GM19238 (cell line): Measurements from ENCODE around the gene PET100.
"Not testable (repeated sequence)": the region's sequence is repeated elsewhere in the genome, so short reads cannot be mapped to it uniquely, and the experiment has no call there.

Source experiments
- DNase-seq: peaks from one replicate; pipeline ENCODE4 v3.0.0; 2011; ENCODE audit warnings: low spot score; ENCODE audit not compliant: insufficient read length

PET100 gene

DNA sequence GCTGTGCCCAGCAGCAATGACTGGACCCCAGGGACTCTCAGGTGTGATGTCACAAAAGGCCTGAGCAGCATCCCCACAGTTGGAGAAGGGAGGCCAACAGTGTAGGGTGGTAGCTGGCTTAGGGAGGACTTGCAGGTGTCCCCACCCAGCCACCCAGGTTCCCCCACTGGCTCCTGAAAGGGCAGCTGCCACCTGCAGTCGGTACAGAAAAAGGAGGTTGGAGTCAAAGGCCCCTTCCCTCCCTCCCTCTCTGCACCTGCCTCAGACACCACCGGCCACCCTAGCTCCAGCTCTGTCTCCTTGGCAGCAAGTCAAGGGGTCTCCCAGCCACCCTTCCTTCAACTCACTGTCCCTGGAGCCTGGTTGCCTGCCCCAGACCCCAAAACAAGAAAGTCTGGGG, 4.1 kb downstream of the PET100 start, which contains the start of gene PCP2:
PCP2 (minus strand) TSS at position 22 of the 400 bp plus-strand sequence. CDS start 262 bp downstream, outside the sequence.
- DNase-seq, result no peak

DNA sequence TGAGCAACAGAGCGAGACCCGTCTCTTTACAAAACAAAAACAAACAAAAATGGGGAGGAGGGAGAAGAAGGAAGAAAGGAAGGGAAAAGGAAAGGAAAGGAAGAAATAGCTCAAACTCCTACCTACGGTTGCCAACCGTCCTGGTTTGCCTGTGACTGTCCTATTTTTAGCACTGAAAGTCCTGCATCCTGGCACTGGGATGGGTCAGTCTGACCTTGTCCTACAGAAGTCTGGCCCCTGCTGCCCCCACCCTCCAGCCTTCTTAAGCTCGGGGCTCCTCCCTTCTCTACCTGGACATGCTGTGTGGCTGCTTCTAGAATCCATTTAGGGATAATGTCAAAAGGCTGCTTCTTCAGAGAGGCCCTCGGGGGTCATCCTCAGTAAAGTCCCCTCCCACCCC, 6.1 kb downstream of the PET100 start:
- no peak for DNase-seq

DNA sequence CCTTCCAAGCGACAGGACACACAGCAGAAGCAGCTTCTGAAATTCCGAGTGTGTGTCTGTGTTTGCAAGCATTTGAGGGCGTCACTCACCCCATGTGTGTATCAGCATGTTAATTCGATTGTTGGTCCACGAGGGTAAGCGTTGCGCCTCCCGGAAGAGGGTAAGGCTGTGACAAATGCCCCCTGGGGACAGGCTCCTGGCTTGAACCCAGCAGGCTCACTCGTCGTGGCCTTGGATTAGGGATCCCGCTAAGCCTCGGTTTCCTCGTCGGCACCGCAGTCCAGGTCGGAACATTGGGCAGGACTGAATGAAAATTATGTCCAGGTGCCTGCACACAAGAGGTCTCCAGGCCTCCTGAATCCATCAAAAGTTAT, 6.7 kb downstream of the PET100 start:
- no peak for DNase-seq

DNA sequence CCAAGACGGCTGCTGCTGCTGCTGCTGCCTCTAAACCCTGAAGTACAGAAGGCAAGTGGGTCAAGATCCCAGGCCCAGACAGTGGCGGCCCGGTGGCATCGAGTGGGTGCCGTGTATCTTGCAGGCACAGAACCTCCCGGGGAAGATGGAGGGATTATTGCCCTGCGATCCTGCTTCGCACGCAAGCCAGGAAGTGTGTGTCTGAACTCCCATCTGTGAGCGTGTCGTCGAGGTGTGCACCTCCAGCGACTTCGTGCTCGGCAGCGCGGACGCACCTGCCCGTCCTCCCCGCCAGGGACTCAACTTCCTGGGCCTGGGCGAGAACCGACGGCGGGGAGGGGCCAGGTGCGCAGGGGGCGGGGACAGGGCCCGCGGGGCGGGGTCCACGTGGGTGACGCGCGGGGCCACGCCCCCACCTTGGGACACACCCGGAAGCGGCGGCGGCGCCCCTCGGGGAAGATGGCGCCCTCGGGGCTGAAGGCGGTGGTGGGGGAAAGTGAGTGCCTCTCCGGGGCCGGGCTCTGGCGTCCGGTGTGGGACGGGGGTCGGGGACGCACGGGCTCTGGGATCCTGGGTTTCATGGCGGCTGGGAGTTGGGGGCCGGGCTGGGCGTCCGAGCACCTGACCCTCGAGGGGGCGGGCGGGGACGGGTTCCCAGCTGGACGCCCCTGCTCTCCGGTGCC, 7.2 kb downstream of the PET100 start, which contains the start of gene STXBP2:
STXBP2 (plus strand) TSS at position 420 of the 683 bp plus-strand sequence; CDS start at position 460, 40 bp downstream.
- DNase-seq, result peak; percentile 99

DNA sequence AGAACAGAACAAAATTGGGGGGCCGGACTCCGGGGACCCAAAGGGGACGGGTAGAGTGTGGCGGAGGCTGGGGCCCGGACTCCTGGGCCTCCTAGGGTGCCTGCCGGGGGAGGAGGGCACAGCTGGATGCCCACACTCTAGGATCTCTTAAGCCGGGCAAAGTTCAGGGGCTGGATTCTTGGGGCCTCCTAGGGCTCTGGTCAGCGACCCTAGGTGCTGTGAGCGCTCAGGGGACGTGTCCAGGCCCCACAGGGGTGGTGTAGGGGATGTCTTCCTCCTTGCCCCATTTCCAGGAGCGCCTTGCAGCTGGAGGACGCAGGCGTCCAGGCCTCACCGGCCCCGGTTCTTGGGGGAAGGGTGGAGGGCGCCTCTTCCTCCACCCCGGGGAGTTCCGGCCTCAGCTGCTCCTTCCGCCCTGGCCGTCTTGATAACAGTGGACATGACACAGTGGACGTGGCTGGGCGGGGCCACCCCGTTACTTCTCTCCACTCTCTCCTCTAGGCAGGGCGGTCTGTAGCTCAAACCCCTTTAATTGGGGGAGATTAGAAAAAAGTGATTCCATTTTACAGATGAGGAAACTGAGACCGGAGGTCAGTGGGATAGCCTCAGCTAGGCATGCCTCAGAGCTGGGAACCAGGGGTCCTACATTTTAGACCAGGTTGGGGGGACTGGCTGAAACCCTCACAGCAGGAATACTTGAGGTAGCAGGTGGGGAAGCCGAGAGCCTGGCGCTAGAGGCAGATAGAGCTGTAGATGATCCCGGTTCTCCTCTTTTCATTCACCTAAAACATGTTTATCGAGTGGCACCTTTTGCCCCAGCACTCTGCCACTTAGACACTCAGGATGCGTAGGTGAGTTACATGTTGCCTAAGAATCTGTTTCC, 8.0 kb downstream of the PET100 start:
- no peak for DNase-seq

DNA sequence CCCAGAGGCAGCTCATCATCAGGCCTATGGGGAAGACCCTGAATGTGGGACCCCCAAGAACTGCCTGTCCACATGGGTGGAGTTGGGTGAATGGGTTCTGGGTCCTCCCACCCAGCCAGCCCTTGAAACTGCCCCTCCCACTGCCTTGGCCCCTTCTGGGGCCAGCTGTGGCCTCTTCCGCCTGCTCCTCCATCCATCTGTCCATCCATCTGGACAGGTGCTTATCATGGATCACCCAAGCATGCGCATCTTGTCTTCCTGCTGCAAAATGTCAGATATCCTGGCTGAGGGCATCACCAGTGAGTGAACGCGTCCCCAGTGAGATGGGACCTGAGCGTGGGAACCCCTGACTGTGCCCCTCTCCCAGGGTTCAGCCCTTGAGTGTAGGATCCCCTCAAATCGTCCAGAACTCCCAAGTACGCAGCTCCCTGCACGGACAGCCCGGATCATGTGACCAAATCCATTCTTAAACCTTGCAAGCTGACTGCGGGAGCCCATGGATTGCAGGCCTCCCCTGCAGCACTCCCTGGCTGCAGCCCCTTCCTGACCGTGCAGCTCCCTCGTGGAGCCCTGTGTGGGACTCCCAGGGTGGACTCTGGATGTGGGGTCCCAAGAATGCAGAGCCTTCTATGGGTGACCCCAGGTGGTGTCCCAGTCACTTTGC, 9.3 kb downstream of the PET100 start:
- DNase-seq, result no peak

DNA sequence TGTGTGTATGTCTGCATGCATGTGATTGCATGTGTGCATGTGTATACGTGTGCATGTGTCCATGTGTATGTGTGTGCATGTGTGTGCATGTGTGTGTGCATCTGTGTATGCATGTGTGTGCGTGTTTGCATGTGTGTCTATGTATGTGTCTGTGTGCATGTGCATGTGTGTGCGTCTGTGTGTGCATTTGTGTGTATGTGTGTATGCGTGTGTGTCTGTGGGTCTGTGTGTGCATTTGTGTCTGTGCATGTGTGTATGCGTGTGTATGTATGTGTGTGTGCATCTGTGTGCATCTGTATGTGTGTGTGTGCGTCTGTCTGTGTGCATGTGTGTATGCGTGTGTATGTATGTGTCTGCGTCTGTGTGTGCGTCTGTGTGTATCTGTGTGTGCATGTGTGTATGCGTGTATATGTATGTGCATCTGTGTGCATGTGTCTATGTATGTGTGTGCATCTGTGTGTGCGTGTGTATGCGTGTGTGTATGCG, 10.3 kb downstream of the PET100 start:
- DNase-seq, result no peak

DNA sequence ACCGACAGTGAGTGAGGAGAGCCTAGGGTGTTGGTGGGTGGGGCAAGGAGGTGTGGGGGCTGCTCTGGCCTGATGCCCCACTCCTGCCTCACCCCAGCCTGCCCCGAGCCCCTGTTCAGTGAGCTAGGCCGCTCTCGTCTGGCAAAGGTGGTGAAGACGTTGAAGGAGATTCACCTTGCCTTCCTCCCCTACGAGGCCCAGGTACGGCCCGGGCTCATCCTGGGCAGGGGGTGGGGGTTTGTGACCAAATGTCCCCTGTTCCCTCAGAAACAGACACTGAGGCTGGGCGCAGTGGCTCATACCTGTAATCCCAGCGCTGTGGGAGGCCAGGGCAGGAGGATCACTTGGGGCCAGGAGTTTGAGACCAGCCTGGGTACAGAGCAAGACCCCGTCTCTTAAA, 11.2 kb downstream of the PET100 start:
- no peak for DNase-seq

DNA sequence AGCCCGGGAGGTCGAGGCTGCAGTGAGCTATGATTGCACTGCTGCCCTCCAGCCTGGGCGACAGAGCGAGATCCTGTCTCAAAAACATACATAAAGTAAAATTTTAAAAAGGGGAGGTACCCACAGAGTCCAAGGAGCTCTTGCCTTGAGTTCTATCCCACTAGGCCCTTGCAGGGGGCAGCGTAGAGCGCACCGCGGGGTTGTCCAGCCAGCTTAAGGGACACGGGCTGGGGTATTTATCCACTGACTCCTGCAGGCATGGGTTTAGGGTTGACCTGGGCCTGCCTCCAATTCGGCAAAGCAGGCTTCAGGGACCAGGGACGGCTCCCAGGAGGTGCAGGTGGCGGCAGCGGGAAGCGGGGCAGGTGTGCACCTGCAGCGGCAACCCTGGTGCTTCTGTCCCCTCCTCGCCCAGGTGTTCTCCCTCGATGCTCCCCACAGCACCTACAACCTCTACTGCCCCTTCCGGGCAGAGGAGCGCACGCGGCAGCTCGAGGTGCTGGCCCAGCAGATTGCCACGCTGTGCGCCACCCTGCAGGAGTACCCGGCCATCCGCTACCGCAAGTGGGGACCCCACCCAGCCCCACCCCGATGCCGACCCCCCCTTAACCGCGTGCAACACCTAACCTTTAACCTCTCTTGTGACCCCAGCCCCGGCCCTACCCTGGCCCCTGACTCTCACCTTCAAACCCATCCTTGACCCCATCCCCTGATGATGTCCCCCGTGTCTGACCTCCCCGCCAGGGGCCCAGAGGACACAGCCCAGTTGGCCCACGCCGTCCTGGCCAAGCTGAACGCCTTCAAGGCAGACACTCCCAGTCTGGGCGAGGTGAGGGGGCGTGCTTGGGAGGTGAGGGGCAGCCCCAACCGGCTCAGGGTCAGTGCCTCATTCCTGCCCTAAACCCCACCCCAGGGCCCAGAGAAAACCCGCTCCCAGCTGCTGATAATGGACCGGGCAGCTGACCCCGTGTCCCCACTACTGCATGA, 12.0 kb downstream of the PET100 start:
- no peak for DNase-seq

DNA sequence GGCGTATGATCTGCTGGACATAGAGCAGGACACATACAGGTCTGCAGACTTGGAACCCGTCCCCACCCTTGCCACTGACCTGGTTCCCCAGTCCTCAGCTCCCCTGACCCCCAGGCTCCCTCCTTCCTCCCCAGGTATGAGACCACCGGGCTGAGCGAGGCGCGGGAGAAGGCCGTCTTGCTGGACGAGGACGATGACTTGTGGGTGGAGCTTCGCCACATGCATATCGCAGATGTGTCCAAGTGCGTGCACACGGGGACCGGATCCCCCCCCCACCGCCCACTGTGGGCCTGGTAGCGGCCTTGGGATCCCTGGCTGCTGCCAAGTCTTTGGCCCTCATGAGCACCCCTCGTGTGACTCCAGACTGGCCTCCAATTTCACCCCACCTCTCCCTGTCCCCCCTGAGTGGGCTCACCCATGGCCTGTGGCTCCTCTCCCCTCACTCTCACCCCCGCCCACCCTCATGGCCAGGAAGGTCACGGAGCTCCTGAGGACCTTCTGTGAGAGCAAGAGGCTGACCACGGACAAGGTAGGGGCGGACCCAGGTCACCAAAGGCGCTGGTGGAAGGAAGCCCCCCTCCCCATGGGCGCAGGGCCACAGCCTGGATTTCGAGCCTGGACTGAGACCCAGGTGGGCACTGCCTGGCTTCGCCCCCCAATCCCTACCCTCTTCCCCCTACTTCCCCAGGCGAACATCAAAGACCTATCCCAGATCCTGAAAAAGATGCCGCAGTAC, 12.9 kb downstream of the PET100 start:
- no peak for DNase-seq

DNA sequence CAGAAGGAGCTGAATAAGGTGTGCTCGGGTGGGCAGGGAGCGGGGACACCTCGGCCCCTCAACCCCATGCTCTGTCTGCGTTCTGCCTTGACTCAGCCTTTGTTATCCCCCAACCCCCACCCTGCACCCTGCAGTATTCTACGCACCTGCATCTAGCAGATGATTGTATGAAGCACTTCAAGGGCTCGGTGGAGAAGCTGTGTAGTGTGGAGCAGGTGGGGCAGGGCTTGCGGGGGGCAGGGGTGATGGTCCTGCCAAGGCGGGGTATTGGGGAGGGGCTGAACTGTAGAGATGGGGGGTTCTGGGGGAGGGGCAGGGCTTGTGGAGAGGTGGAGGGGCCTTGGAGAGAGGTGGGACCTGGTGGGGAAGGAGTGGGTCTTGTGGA, 13.4 kb downstream of the PET100 start:
- DNase-seq, result no peak

DNA sequence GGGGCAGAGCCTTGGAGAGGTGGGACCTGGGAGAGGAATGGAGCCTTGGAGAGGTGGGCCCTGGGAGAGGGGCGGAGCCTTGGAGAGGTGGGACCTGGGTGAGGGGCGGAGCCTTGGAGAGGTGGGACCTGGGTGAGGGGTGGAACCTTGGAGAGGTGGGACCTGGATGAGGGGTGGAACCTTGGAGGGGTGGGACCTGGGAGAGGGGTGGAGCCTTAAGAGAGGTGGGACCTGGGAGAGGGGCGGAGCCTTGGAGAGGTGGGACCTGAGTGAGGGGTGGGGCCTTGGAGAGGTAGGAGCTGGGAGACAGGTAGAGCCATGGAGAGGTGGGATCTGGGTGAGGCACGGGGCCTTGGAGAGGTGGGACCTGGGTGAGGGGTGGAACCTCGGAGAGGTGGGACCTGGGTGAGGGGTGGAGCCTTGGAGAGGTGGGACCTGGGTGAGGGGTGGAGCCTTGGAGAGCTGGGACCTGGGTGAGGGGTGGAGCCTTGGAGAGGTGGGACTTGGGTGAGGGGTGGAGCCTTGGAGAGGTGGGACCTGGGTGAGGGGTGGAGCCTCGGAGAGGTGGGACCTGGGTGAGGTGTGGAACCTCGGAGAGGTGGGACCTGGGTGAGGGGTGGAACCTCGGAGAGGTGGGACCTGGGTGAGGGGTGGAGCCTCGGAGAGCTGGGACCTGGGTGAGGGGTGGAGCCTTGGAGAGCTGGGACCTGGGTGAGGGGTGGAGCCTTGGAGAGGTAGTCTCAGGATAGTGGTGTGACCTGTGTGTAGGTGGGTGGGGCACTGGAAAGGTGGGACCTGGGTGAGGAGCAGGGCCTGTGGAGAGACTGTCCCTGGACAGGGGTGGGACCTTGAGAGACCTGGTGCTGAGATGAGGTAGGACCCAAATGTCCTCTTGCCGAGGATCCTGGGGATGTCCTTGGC, 14.3 kb downstream of the PET100 start:
- DNase-seq, result not testable (repeated sequence)

DNA sequence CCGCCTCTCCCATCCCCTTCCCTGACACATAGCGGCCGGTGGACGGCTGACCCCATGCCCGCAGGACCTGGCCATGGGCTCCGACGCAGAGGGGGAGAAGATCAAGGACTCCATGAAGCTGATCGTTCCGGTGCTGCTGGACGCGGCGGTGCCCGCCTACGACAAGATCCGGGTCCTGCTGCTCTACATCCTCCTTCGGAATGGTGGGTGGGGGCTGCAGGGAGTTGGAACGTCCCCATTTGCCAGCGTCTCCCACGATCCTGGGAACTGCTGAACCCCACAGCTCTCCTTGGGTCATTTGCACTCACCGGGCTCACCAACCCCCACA, 14.9 kb downstream of the PET100 start:
- DNase-seq, result no peak

DNA sequence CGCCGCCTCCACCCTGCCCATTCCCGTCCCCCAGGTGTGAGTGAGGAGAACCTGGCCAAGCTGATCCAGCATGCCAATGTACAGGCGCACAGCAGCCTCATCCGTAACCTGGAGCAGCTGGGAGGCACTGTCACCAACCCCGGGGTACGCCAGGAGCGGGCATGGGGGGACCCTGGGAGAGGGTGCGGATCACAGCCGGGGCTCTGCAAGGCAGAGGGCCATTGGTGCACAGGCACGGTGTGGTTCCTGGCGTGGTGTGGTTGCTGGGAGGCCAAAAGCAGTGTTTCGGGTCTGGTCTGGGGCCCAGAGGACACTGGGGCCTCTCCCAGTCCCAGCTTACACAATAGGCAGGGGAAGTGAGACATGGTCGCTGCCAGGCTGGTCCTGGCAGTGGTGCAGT, 15.6 kb downstream of the PET100 start:
- no peak for DNase-seq

DNA sequence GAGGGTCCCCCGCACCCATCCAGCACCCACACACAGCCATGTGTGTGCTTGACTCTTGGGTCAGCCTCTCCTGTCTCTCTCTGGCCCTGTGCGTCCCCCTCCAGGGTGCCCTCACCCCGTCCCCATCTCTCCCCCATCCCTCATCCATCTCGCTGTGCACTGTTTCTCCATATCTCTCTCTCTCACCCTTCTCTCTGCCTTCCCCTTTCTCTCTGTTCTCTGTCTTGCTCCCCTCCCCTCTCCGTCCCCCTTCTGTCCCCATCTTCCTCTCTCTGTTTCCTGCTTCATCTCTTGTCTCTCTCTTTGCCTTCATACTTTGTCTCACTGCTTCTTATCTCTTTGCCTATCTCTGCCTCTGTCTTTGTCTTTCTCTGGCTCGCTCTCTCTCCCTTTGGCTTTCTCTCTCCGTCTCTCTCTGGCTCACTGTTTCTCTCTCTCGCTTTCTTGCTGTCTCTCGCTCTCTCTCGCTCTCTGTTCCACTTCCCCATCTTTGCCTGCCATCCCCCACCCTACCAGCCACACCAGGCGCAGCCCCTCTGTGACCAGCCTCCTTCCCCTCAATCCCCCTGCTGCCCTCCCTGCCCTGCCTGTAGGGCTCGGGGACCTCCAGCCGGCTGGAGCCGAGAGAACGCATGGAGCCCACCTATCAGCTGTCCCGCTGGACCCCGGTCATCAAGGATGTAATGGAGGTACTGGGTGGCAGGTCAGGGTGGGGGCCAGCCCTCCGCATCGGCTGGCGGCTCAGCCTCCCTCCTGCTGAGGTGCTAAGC, 16.2 kb downstream of the PET100 start:
- no peak for DNase-seq

DNA sequence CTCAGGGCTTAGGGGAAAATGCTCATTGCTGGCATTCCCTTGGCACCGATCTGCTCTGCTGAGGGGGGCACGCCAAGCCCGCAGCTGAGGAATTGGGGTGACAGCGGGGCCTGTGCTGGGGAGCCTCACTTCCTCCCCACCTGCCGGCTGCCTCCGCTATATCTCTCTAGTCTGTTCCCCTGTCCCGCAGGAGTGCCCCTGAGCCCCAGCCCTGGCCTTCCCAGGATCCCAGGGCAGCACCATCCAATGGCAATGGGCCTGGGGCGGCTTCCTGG, 16.8 kb downstream of the PET100 start:
- DNase-seq, result no peak

DNA sequence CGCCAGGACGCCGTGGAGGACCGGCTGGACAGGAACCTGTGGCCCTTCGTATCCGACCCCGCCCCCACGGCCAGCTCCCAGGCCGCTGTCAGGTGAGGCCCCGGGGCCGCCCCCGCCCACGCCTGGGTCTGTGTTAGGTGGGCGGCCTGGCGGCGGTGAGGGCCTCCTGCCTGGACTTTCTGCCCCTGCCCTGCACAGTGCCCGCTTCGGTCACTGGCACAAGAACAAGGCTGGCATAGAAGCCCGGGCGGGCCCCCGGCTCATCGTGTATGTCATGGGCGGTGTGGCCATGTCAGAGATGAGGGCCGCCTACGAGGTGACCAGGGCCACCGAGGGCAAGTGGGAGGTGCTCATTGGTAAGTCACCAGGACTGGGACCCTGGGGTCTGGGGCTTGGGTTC, 17.6 kb downstream of the PET100 start:
- no peak for DNase-seq

DNA sequence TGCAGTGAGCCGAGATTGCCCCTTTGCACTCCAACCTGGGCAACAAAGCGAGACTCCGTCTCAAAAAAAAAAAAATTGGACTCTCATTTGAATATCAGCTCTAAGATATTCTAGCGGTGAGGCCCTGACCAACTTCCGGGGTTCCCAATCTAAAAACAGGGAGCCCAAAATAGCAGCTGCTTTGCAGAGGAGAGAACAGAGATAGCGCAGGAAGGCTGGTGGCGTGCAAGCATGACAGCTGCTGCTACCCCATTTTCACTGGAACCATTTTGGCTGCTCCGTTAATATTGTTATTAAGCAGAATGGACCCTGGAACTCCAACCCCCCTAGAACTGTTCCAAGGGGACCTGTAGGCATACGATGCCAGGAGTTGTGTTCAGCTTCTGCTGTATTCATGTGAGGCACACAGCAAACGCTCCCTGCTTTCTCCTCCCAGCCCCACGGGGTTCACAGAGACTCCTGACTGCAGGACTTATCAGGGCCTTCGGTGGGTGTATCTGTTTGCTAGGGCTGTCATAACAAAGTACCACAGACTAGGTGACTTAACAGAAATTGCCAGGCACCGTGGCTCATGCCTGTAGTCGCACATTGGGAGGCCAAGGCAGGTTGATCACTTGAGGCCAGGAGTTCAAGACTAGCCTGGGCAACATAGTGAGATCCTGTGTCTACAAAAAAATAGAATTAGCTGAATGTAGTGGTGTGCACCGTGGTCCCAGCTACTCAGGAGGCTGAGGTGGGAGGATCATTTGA, 18.8 kb downstream of the PET100 start:
- DNase-seq, result no peak
